Erythroblast (primary cell): ENCODE measurements around the gene USP40.

Experiments
- GATA1 ChIP-seq: IDR thresholded peaks from 2 replicates; pipeline ENCODE4 v1.6.1; 2011; ENCODE audit warnings: low read depth, mild to moderate bottlenecking, control low read depth, low read length, moderate library complexity
- POLR2A ChIP-seq: IDR thresholded peaks from 2 replicates; pipeline ENCODE4 v1.6.1; 2011; ENCODE audit warnings: mild to moderate bottlenecking, low read length

- TF ChIP-seq POLR2A (no peak), GATA1 (no peak)
These were observed 95.1 kb downstream of the USP40 start for GRCh38 chr2:233471291-233472035.
